GM18870 (cell line): Measurements from ENCODE around the gene ZNF497.
"Not testable (repeated sequence)": the region's sequence is repeated elsewhere in the genome, so short reads cannot be mapped to it uniquely, and the experiment has no call there.

Experiments
- ATAC-seq: cut with Tn5 transposase; IDR thresholded peaks from one replicate; pipeline ENCODE4 v1.9.1; 2021; ENCODE audit warnings: moderate library complexity; ENCODE audit not compliant: unreplicated experiment

The ZNF497 gene

GRCh38 chr19:58362272-58362994 lies at the start of gene ZNF497:
TSS of gene ZNF497 (minus strand) at chr19:58362751. CDS start at chr19:58357635, 5,116 bp downstream.
- peak; percentile 71 for ATAC-seq

DNA sequence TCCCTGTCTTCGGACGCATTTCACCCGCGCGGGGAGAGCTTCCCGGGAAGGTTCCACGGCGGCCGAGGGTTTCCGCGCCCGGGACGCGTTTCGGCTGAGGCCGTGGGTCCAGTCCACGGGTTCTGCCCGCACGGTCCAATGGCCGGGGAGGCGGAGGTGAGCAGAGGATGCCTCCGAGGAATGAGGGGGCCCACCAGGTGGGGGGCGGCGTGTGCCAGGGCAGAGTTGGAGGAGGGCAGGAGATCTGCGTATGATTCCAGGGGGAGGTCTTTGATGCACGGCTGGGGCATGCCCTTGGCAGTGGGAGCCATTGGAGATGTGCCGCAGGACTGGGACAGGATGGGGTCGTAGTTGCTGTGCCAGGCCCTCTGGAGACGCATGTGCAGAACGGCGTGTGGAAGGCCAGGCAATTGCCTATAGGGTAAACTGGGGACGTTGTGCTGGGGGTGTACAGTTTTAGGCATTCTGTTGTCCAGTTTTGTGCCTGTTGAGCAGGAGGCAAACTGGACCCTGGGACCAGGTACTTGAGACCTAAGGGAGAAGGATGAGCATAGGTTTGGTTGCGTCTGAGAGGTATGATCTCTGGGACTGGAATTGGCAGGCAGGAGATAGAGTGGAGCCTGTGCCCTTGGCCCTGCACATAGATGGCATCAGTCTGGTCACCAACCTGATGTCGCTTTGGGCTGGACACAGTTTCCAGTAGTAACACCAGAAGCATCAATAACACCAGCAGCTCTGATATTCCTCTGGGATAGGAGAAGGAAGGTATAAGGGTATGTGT lies 46.6 kb upstream of the ZNF497 start:
- ATAC-seq, result peak; percentile 14

GRCh38 chr19:58408152-58409009 lies 45.8 kb upstream of the ZNF497 start, which contains the start of gene ZNF584:
TSS of gene ZNF584 (plus strand) at chr19:58408649. CDS start at chr19:58409148, 499 bp downstream.
- peak; percentile 84 for ATAC-seq

- peak; percentile 8 for ATAC-seq
Measured at GRCh38 chr19:58407658-58408151, 45.2 kb upstream of the ZNF497 start.

DNA sequence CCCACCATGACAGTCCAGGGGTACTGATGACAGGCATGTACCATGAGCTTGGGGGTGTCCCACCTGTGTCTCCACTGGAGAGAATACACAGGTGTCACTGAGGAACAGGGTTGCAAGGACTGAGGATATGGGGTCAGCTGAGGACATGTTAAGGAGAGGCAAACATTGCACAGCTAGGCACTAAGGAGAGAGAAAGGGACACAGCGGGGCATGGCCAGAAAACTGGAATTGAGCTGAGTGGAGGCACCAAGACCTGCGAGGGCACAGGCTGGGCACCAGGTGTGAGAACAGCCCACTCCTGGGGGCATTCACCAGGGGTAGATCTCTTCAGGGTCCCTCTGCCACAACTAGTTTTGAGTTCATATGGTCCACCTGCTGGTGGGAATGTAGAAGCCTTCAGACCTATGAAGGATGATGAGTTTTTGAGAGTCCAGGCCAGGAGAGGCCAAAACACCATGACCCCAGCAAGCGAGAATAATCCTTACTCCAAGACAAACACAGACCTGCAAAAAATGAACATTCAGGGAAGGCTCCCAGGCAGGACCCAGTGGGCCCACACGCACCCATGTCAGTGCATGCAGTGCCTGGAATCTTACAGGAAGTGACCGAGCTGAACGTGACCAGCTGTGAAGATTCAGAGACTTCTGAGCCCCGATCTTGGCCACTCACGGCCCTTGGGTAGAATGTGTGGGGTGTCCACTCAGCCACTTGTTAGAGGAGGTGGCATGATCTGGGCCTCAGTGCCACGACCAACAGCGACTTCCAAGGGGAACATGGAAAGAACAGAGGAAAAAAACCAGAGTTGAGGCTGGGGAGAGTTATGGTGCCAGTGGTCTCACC lies 44.5 kb upstream of the ZNF497 start:
- no peak for ATAC-seq

DNA sequence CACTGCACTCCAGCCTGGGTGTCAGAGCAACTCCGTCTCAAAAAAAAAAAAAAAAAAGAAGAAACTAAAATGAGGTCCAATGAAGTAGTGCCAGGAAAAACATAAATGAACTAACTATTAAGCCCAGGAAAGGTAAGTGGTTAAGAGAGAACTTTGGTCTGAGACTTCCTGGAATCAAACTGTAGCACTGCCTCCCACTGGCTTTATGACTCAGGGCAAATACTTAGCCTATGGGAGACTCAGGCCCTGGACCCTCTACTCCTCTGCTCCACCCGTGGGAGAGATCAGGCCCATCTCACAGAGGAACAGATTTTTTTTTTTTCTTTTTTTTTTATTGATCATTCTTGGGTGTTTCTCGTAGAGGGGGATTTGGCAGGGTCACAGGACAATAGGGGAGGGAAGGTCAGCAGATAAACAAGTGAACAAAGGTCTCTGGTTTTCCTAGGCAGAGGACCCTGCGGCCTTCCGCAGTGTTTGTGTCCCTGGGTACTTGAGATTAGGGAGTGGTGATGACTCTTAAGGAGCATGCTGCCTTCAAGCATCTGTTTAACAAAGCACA lies 41.4 kb upstream of the ZNF497 start:
- ATAC-seq, result not testable (repeated sequence)

GRCh38 chr19:58401840-58402421 lies 39.4 kb upstream of the ZNF497 start:
- no peak for ATAC-seq

DNA sequence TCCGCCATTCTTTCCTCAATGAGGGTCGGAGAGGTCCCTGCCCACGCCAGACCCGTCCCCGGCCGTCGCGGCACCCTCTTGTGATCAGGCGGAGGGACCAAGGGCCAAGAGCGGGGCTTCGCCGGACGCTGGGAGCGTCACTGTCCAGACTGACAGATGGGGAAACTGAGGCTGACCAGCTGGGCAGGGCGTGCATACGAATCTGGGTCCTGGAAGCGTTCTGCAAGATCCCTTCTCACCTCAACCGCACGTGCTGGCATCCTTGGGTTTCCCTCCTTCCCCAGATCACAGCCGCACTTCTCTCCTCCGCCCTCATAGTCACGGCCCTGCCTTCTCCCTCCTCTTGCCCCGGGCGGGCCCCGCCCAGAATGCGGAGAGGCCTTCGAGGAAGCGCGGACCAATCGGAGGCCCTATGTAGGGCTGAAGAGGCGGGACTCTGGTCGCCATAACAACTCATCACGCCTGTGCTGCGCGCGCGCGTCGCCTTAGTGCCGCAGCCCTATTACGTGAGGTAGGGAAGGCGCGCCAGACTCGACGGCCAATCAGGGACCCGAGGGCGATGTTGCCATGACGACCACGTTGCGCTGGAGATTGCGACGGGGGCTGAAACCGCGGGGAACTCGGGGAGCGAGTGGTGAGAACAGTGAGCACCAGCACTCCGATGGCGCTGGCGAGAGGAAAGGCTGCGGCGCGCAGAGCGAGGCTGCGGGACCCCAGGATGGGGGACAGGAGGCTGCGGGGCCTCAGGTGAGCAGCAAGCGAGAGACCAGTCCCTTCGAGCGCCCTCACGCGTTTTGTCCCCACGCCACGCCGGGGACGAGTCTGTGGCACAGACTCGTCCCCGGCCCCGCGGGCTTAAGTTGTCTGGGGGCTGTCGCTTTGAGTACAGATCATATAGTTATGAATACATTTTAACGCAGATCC lies 38.6 kb upstream of the ZNF497 start:
- peak; percentile 93 for ATAC-seq

DNA sequence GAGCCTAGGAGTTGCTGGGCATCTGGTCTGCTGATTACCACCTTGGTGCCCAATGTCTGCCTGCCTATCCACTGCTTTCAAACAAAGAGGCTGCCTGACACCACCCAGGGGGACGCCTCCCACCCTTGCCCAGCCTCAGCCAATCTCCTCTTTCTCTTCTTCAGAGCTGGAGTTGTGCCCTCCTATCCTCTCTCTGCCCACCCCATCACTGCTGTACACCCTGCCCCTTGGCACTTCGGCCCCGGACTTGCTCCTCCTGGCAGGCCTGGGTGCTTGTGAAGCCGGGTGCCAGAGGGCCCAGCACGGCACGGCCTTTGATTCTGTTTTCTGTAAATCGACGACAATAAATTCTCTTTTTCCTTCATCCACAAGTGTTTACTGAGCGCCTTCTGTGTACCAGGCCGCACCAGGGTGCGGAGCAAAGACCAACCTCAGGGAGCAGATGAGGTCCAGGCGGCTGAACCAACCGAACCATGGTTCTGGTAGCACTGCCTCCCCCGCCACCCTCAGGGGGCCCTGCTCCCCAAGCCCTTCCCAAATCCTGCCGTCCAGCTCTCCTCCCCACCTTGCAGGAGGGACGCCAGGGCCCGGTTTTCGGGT lies 37.9 kb upstream of the ZNF497 start:
- no peak for ATAC-seq

DNA sequence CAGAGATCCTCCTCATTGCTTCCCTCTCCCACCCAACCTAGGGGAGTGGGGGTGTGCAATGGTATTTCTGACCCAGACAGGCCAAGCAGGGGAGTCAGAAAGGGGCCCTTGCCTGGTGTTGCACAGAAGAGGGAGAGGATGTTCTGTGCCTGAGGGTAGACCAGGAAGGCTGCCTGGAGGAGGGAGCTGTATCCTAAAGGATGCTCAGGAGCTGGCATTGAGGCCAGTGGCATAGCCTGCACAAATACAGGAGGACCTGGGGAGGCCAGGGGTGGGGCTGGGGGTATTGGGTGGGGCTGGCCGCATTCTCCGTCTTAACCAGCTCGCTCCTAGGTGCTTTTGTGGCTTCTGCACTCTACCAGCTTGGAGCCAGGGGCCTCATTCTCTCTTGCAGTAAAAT lies 37.4 kb upstream of the ZNF497 start:
- ATAC-seq, result no peak

- ATAC-seq, result no peak
Measured at GRCh38 chr19:58398545-58398944, 36.0 kb upstream of the ZNF497 start.

DNA sequence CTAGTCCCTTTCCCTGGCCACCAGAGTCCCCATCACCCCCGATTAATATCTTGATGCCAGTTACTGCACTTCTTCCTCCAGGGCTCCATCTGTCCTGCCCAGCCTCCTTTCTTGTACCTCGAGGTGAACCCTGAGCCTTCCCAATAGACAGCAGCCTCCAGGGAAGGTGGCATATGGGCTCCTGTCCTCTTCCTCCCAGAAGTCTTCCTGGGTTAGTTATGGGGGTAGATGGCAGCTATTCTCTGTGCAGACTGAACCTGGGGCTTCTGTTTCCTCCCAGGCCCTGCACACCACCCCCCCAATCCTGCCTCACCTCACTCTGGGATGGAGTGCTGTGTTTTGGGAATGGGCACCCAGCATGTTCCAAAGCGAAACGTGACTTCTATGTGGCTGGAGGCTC lies 35.5 kb upstream of the ZNF497 start:
- no peak for ATAC-seq

GRCh38 chr19:58397533-58398037 lies 35.0 kb upstream of the ZNF497 start:
- no peak for ATAC-seq

DNA sequence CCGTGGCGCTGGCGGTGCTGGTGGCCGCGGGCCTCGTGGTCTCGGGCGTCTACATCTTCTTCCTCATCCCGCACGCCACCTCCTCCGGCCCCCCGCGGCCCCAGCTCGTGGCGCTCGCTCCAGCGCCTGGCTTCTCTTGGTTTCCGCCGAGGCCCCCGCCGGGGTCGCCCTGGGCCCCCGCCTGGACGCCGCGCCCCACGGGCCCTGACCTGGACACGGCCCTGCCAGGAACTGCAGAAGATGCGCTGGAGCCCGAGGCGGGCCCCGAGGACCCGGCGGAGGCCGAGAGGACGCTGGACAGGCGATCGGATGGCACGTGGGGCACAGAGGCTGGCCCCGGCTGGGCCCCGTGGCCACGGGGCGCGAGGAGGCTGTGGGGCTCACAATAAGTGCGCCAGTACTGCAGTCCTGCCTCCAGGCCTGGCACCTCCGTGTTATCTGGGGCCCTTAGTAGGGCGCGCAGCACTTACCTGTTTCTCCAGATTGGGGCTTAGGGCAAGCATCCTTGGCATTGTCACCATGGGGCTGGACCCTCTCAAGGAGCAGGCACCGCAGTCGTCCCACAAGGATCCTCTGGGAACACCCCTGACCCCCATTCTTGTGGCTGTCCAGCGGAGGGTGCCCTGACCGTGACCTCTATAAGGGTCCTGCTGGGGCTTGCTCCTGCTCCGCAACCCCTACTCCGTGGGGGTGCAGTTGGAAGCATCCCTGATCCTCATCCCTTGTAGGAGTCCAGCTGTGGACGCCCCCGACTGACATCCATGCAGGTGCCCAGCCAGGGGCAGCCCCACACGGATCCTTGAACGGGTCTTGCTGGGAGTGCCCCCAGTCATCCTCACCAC lies 34.4 kb upstream of the ZNF497 start:
- no peak for ATAC-seq

DNA sequence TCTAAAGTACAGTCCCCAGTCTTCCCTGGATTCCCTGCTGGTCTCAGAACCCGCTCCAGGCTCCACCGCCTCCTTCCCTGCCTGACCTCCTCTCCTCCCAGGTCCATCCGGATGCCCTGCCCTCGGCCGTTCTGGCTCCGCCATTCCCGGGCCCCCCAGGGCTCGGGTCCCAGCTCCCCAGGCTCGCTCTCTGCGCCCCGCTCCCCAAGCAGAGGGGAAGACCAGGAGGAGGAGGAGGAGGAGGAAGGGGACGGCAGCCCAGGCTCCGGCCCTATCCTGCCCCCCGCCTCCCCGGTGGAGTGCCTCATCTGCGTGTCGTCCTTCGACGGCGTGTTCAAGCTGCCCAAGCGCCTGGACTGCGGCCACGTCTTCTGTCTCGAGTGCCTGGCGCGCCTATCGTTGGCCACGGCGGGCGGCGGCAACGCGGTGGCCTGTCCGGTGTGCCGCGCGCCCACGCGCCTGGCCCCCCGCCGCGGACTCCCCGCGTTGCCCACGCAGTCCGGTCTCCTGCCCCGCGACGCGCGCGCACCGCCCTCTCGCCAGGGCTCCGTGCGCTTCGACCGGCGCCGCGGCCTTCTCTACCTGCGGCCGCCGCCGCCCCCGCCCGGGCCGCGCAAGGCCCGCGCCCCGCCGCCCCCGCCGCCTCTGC lies 33.6 kb upstream of the ZNF497 start:
- ATAC-seq, result no peak

GRCh38 chr19:58395220-58395978 lies 32.8 kb upstream of the ZNF497 start, which contains the start of gene RNF225:
TSS of gene RNF225 (plus strand) at chr19:58395656. CDS start at chr19:58396090, 434 bp downstream.
- ATAC-seq, result no peak
